ENCODE data around the gene DIAPH2.

Gene DIAPH2

GRCh38 chrX:96774116-96774515 lies 89.5 kb downstream of the DIAPH2 start:
- no peak overlapping the region for H3K4me3 ChIP-seq (ENCODE audit: low read length)
- no peaks in the 10 kb centered on the region for H3K36me3 ChIP-seq (ENCODE audit: control insufficient read depth, insufficient read depth, low read length)
- no peak overlapping the region for H3K9ac ChIP-seq (ENCODE audit: low read length)
- H3K27me3 ChIP-seq (ENCODE audit: control insufficient read depth, insufficient read depth, low read length), result no peaks in the 10 kb centered on the region
- no peak overlapping the region for H3K27ac ChIP-seq (ENCODE audit: low read depth, low read length)
- no peaks in the 10 kb centered on the region for H3K4me1 ChIP-seq (ENCODE audit: control insufficient read depth, insufficient read depth, low read length)

- no peak overlapping the region for H3K27ac ChIP-seq (ENCODE audit: low read depth, low read length)
These were observed 92.3 kb downstream of the DIAPH2 start for GRCh38 chrX:96776966-96777365.

GRCh38 chrX:96791559-96791958 lies 106.9 kb downstream of the DIAPH2 start:
- Histone ChIP-seq H3K36me3 (ENCODE audit: control insufficient read depth, insufficient read depth, low read length) (no peaks in the 10 kb centered on the region), H3K4me1 (ENCODE audit: control insufficient read depth, insufficient read depth, low read length) (no peaks in the 10 kb centered on the region), H3K27ac (ENCODE audit: low read depth, low read length) (peak overlapping the region; percentile 27), H3K9ac (ENCODE audit: low read length) (no peak overlapping the region), H3K27me3 (ENCODE audit: control insufficient read depth, insufficient read depth, low read length) (no peaks in the 10 kb centered on the region), H3K4me3 (ENCODE audit: low read length) (no peak overlapping the region)

More at GRCh38 chrX:96776966-96777365, 92.3 kb downstream of the DIAPH2 start:
- no peak overlapping the region for H3K9ac ChIP-seq (ENCODE audit: low read length)
- no peaks in the 10 kb centered on the region for H3K4me1 ChIP-seq (ENCODE audit: control insufficient read depth, insufficient read depth, low read length)
- no peak overlapping the region for H3K4me3 ChIP-seq (ENCODE audit: low read length)
- no peaks in the 10 kb centered on the region for H3K27me3 ChIP-seq (ENCODE audit: control insufficient read depth, insufficient read depth, low read length)
- H3K36me3 ChIP-seq (ENCODE audit: control insufficient read depth, insufficient read depth, low read length), result no peaks in the 10 kb centered on the region

GRCh38 chrX:96792047-96792446 lies 107.4 kb downstream of the DIAPH2 start:
- H3K4me3 ChIP-seq (ENCODE audit: low read length), result no peak overlapping the region
- no peaks in the 10 kb centered on the region for H3K36me3 ChIP-seq (ENCODE audit: control insufficient read depth, insufficient read depth, low read length)
- H3K27ac ChIP-seq (ENCODE audit: low read depth, low read length), result peak overlapping the region; percentile 27
- no peak overlapping the region for H3K9ac ChIP-seq (ENCODE audit: low read length)
- no peaks in the 10 kb centered on the region for H3K27me3 ChIP-seq (ENCODE audit: control insufficient read depth, insufficient read depth, low read length)
- no peaks in the 10 kb centered on the region for H3K4me1 ChIP-seq (ENCODE audit: control insufficient read depth, insufficient read depth, low read length)

GRCh38 chrX:96798982-96799381 lies 114.3 kb downstream of the DIAPH2 start:
- Histone ChIP-seq H3K27ac (ENCODE audit: low read depth, low read length) (no peak overlapping the region), H3K4me1 (ENCODE audit: control insufficient read depth, insufficient read depth, low read length) (no peaks in the 10 kb centered on the region), H3K27me3 (ENCODE audit: control insufficient read depth, insufficient read depth, low read length) (no peaks in the 10 kb centered on the region), H3K9ac (ENCODE audit: low read length) (no peak overlapping the region), H3K4me3 (ENCODE audit: low read length) (no peak overlapping the region), H3K36me3 (ENCODE audit: control insufficient read depth, insufficient read depth, low read length) (no peaks in the 10 kb centered on the region)

GRCh38 chrX:96807318-96807717 lies 122.7 kb downstream of the DIAPH2 start:
- Histone ChIP-seq H3K27me3 (ENCODE audit: control insufficient read depth, insufficient read depth, low read length) (no peaks in the 10 kb centered on the region), H3K36me3 (ENCODE audit: control insufficient read depth, insufficient read depth, low read length) (no peaks in the 10 kb centered on the region), H3K4me1 (ENCODE audit: control insufficient read depth, insufficient read depth, low read length) (no peaks in the 10 kb centered on the region), H3K9ac (ENCODE audit: low read length) (no peak overlapping the region), H3K4me3 (ENCODE audit: low read length) (no peak overlapping the region), H3K27ac (ENCODE audit: low read depth, low read length) (no peak overlapping the region)

- no peak overlapping the region for H3K9ac ChIP-seq (ENCODE audit: low read length)
- H3K27me3 ChIP-seq (ENCODE audit: control insufficient read depth, insufficient read depth, low read length), result no peaks in the 10 kb centered on the region
- no peak overlapping the region for H3K4me3 ChIP-seq (ENCODE audit: low read length)
- no peak overlapping the region for H3K27ac ChIP-seq (ENCODE audit: low read depth, low read length)
- H3K4me1 ChIP-seq (ENCODE audit: control insufficient read depth, insufficient read depth, low read length), result no peaks in the 10 kb centered on the region
- H3K36me3 ChIP-seq (ENCODE audit: control insufficient read depth, insufficient read depth, low read length), result no peaks in the 10 kb centered on the region
These were observed 136.3 kb downstream of the DIAPH2 start for GRCh38 chrX:96820935-96821334.

GRCh38 chrX:96824166-96824565 lies 139.5 kb downstream of the DIAPH2 start:
- Histone ChIP-seq H3K27ac (ENCODE audit: low read depth, low read length) (no peak overlapping the region), H3K36me3 (ENCODE audit: control insufficient read depth, insufficient read depth, low read length) (no peaks in the 10 kb centered on the region), H3K4me1 (ENCODE audit: control insufficient read depth, insufficient read depth, low read length) (no peaks in the 10 kb centered on the region), H3K9ac (ENCODE audit: low read length) (no peak overlapping the region), H3K4me3 (ENCODE audit: low read length) (no peak overlapping the region), H3K27me3 (ENCODE audit: control insufficient read depth, insufficient read depth, low read length) (no peaks in the 10 kb centered on the region)

- Histone ChIP-seq H3K4me1 (ENCODE audit: control insufficient read depth, insufficient read depth, low read length) (no peaks in the 10 kb centered on the region), H3K9ac (ENCODE audit: low read length) (no peak overlapping the region), H3K36me3 (ENCODE audit: control insufficient read depth, insufficient read depth, low read length) (no peaks in the 10 kb centered on the region), H3K27ac (ENCODE audit: low read depth, low read length) (no peak overlapping the region), H3K27me3 (ENCODE audit: control insufficient read depth, insufficient read depth, low read length) (no peaks in the 10 kb centered on the region), H3K4me3 (ENCODE audit: low read length) (no peak overlapping the region)
These were observed 148.7 kb downstream of the DIAPH2 start for GRCh38 chrX:96833333-96833732.

- no peaks in the 10 kb centered on the region for H3K27me3 ChIP-seq (ENCODE audit: control insufficient read depth, insufficient read depth, low read length)
- no peak overlapping the region for H3K4me3 ChIP-seq (ENCODE audit: low read length)
- H3K9ac ChIP-seq (ENCODE audit: low read length), result no peak overlapping the region
- H3K36me3 ChIP-seq (ENCODE audit: control insufficient read depth, insufficient read depth, low read length), result no peaks in the 10 kb centered on the region
- no peaks in the 10 kb centered on the region for H3K4me1 ChIP-seq (ENCODE audit: control insufficient read depth, insufficient read depth, low read length)
- no peak overlapping the region for H3K27ac ChIP-seq (ENCODE audit: low read depth, low read length)
These were observed 149.5 kb downstream of the DIAPH2 start for GRCh38 chrX:96834137-96834536.

- Histone ChIP-seq H3K4me3 (ENCODE audit: low read length) (no peak overlapping the region), H3K27me3 (ENCODE audit: control insufficient read depth, insufficient read depth, low read length) (no peaks in the 10 kb centered on the region), H3K4me1 (ENCODE audit: control insufficient read depth, insufficient read depth, low read length) (no peaks in the 10 kb centered on the region), H3K36me3 (ENCODE audit: control insufficient read depth, insufficient read depth, low read length) (no peaks in the 10 kb centered on the region), H3K9ac (ENCODE audit: low read length) (no peak overlapping the region), H3K27ac (ENCODE audit: low read depth, low read length) (no peak overlapping the region)
These were observed 151.1 kb downstream of the DIAPH2 start for GRCh38 chrX:96835660-96836289.

- no peaks in the 10 kb centered on the region for H3K36me3 ChIP-seq (ENCODE audit: control insufficient read depth, insufficient read depth, low read length)
- H3K4me1 ChIP-seq (ENCODE audit: control insufficient read depth, insufficient read depth, low read length), result no peaks in the 10 kb centered on the region
- H3K27me3 ChIP-seq (ENCODE audit: control insufficient read depth, insufficient read depth, low read length), result no peaks in the 10 kb centered on the region
- H3K27ac ChIP-seq (ENCODE audit: low read depth, low read length), result no peak overlapping the region
- H3K9ac ChIP-seq (ENCODE audit: low read length), result no peak overlapping the region
- H3K4me3 ChIP-seq (ENCODE audit: low read length), result no peak overlapping the region
These were observed 153.2 kb downstream of the DIAPH2 start for GRCh38 chrX:96837808-96838207.

- H3K9ac ChIP-seq (ENCODE audit: low read length), result no peak overlapping the region
- no peaks in the 10 kb centered on the region for H3K36me3 ChIP-seq (ENCODE audit: control insufficient read depth, insufficient read depth, low read length)
- H3K27ac ChIP-seq (ENCODE audit: low read depth, low read length), result no peak overlapping the region
- no peaks in the 10 kb centered on the region for H3K27me3 ChIP-seq (ENCODE audit: control insufficient read depth, insufficient read depth, low read length)
- no peak overlapping the region for H3K4me3 ChIP-seq (ENCODE audit: low read length)
- no peaks in the 10 kb centered on the region for H3K4me1 ChIP-seq (ENCODE audit: control insufficient read depth, insufficient read depth, low read length)
These were observed 153.9 kb downstream of the DIAPH2 start for GRCh38 chrX:96838537-96838936.
